ENCODE data around the gene MKRN2.

DNA sequence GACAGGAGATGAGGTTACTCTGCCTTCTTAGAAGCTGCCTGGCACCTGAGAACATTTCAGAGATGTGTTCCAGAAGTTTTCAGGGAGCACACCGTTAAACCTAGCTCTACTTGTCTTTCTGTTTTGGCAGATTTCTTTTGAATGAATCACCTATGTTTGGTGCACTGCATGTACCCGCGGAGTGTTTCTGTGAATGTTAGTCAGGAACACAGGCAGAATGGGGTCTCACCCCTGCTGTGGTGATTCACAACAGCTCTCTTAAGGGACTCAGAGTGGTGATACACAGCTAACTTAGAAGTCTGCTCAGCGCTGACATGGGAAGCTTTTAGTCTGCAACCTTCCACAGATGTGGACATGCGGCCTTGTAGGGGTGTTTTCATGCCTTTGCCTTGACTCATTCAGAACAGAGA is 48.6 kb upstream of the MKRN2 start:
- TF ChIP-seq, protein P1, sequence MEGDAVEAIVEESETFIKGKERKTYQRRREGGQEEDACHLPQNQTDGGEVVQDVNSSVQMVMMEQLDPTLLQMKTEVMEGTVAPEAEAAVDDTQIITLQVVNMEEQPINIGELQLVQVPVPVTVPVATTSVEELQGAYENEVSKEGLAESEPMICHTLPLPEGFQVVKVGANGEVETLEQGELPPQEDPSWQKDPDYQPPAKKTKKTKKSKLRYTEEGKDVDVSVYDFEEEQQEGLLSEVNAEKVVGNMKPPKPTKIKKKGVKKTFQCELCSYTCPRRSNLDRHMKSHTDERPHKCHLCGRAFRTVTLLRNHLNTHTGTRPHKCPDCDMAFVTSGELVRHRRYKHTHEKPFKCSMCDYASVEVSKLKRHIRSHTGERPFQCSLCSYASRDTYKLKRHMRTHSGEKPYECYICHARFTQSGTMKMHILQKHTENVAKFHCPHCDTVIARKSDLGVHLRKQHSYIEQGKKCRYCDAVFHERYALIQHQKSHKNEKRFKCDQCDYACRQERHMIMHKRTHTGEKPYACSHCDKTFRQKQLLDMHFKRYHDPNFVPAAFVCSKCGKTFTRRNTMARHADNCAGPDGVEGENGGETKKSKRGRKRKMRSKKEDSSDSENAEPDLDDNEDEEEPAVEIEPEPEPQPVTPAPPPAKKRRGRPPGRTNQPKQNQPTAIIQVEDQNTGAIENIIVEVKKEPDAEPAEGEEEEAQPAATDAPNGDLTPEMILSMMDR (IDR thresholded peaks at IDR 0.05 in 2 of 3, conservative IDR thresholded peaks at IDR 0.05 in 1 of 3; ENCODE audit: insufficient read depth in 2 of 3, low read depth in 1 of 3, low read length in 3 of 3): no peak
- TF ChIP-seq ZNF121 (CRISPR knock-in tag; conservative IDR thresholded peaks at IDR 0.05) (no peak), RBM39 (optimal IDR thresholded peaks at IDR 0.05; ENCODE audit: low read depth, low read length) (no peak), ZNF184 (CRISPR knock-in tag; IDR thresholded peaks at IDR 0.05) (no peak), TCF7 (IDR thresholded peaks at IDR 0.05; ENCODE audit: borderline replicate concordance) (no peak)
- TF ChIP-seq, protein P2, sequence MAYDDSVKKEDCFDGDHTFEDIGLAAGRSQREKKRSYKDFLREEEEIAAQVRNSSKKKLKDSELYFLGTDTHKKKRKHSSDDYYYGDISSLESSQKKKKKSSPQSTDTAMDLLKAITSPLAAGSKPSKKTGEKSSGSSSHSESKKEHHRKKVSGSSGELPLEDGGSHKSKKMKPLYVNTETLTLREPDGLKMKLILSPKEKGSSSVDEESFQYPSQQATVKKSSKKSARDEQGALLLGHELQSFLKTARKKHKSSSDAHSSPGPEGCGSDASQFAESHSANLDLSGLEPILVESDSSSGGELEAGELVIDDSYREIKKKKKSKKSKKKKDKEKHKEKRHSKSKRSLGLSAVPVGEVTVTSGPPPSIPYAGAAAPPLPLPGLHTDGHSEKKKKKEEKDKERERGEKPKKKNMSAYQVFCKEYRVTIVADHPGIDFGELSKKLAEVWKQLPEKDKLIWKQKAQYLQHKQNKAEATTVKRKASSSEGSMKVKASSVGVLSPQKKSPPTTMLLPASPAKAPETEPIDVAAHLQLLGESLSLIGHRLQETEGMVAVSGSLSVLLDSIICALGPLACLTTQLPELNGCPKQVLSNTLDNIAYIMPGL (CRISPR knock-in tag; IDR thresholded peaks at IDR 0.05): no peak
